Neuronal stem cell (in vitro differentiated cells): ENCODE measurements around the gene SCFD2.
A peak's percentile ranks its signal among the peaks of the same experiment; 100 is the strongest.

ENCODE experiments used
- DNase-seq: peaks from one replicate; pipeline ENCODE4 v3.0.0-alpha.2; 2013; ENCODE audit warnings: low spot score
- H2AFZ ChIP-seq: one replicate; pipeline ENCODE4 v1.6.1; 2013; ENCODE audit warnings: mild to moderate bottlenecking, low read length, inconsistent platforms
- H2AK5ac ChIP-seq: 2 replicates; pipeline ENCODE4 v1.6.1; 2013; ENCODE audit warnings: low read depth, mild to moderate bottlenecking, inconsistent platforms, low read length, moderate library complexity, mixed read lengths
- H2BK120ac ChIP-seq: 2 replicates; pipeline ENCODE4 v1.6.1; 2013; ENCODE audit warnings: low read depth, mild to moderate bottlenecking, inconsistent platforms, low read length, moderate library complexity, mixed read lengths
- H2BK12ac ChIP-seq: one replicate; pipeline ENCODE4 v1.6.1; 2013; ENCODE audit warnings: low read length, inconsistent platforms
- H2BK15ac ChIP-seq: 2 replicates; pipeline ENCODE4 v1.6.1; 2013; ENCODE audit warnings: mild to moderate bottlenecking, low read length, inconsistent platforms, mixed read lengths
- H2BK5ac ChIP-seq: one replicate; pipeline ENCODE4 v1.6.1; 2013; ENCODE audit warnings: inconsistent platforms, mild to moderate bottlenecking, low read length, moderate library complexity
- H3K14ac ChIP-seq: one replicate; pipeline ENCODE4 v1.6.1; 2013; ENCODE audit warnings: low read length, inconsistent platforms
- H3K18ac ChIP-seq: 2 replicates; pipeline ENCODE4 v1.6.1; 2013; ENCODE audit warnings: low read length, inconsistent platforms
- H3K23ac ChIP-seq: 2 replicates; pipeline ENCODE4 v1.6.1; 2013; ENCODE audit warnings: low read depth, mild to moderate bottlenecking, mixed read lengths, low read length, inconsistent platforms; ENCODE audit not compliant: poor library complexity
- H3K27ac ChIP-seq: replicated peaks from 3 replicates; pipeline ENCODE4 v1.5.1; 2013; ENCODE audit warnings: low read length, inconsistent platforms
- H3K27me3 ChIP-seq, 3 experiments: 2 replicates each; pipeline ENCODE4 v1.6.1; 2013; ENCODE audit warnings: low read length in 3 of 3, mild to moderate bottlenecking in 2 of 3, inconsistent platforms in 1 of 3, low read depth in 1 of 3, mixed read lengths in 1 of 3, moderate library complexity in 1 of 3; ENCODE audit not compliant: control insufficient read depth in 3 of 3, insufficient read depth in 3 of 3
- H3K36me3 ChIP-seq, 2 donors: replicated peaks in 1 of 2; 2 replicates each; pipeline ENCODE4 v1.6.1; 2013; ENCODE audit warnings: low read length in 2 of 2; ENCODE audit not compliant: control insufficient read depth in 2 of 2, insufficient read depth in 2 of 2
- H3K4ac ChIP-seq: 2 replicates; pipeline ENCODE4 v1.6.1; 2013; ENCODE audit warnings: inconsistent platforms, mild to moderate bottlenecking, low read length, moderate library complexity
- H3K4me1 ChIP-seq, 2 donors: 1 replicate in 1 of 2; 2 replicates in 1 of 2; pipeline ENCODE4 v1.6.1; 2013; ENCODE audit warnings: low read length in 2 of 2, low read depth in 1 of 2; ENCODE audit not compliant: control insufficient read depth in 2 of 2, insufficient read depth in 1 of 2
- H3K4me2 ChIP-seq: one replicate; pipeline ENCODE4 v1.6.1; 2013; ENCODE audit warnings: mild to moderate bottlenecking, low read length, inconsistent platforms; ENCODE audit not compliant: insufficient read depth, poor library complexity, severe bottlenecking
- H3K4me3 ChIP-seq, 2 donors: 2 replicates each; pipeline ENCODE4 v1.5.1; 2013; ENCODE audit warnings: low read length in 2 of 2, mild to moderate bottlenecking in 2 of 2, inconsistent platforms in 1 of 2, moderate library complexity in 1 of 2
- H3K79me1 ChIP-seq: one replicate; pipeline ENCODE4 v1.6.1; 2013; ENCODE audit warnings: low read depth, mild to moderate bottlenecking, inconsistent platforms, low read length, moderate library complexity
- H3K9ac ChIP-seq: one replicate; pipeline ENCODE4 v1.6.1; 2013; ENCODE audit warnings: mild to moderate bottlenecking, low read depth, low read length, inconsistent platforms; ENCODE audit not compliant: poor library complexity
- H3K9me3 ChIP-seq, 2 donors: replicated peaks in 1 of 2; 2 replicates each; pipeline versions ENCODE3 to v1.6.1; 2013; ENCODE audit warnings: low read length in 2 of 2, mild to moderate bottlenecking in 2 of 2, inconsistent platforms in 1 of 2, low read depth in 1 of 2, mixed read lengths in 1 of 2, moderate library complexity in 1 of 2; ENCODE audit not compliant: control insufficient read depth in 2 of 2, insufficient read depth in 1 of 2
- H4K8ac ChIP-seq: one replicate; pipeline ENCODE4 v1.6.1; 2013; ENCODE audit warnings: low read depth, mild to moderate bottlenecking, inconsistent platforms, low read length, moderate library complexity
- H4K91ac ChIP-seq: one replicate; pipeline ENCODE4 v1.6.1; 2013; ENCODE audit warnings: low read length, low read depth, mild to moderate bottlenecking, inconsistent platforms; ENCODE audit not compliant: poor library complexity
- WGBS, 2 donors: extraction: QIAGEN DNeasy Blood & Tissue Kit; methylation state at CpG; one replicate each; pipeline ENCODE4 v1.1.7; 2013; ENCODE audit warnings: missing lambda C conversion rate in 2 of 2, mixed read lengths in 1 of 2; ENCODE audit not compliant: insufficient read length in 2 of 2, insufficient replicate concordance in 1 of 2; ENCODE audit errors: extremely low coverage in 2 of 2; 5-methylcytosine and 5-hydroxymethylcytosine counted together

SCFD2 gene

DNA sequence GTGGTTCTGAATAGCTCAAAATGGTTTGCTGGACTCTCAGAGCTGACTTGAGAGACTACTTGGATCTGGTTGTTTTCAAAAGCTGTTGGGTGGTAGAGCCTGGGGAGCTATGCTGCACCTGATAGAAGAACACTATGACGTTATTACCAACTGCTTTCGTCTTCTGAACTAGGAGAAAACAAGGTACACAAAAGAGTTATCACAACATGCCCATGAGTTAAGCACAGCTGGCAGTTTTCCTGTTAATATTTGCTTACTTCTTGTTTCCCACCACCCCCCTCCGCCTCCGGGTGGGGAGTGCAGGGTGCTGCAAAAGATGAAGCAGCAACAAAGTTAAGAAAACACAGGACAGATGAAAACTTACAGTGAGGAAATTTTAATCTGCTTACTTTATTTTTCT lies 434.6 kb downstream of the SCFD2 start:
- Histone ChIP-seq H3K4ac (no peak overlapping the region), H2AFZ (no peak overlapping the region), H2AK5ac (no peak overlapping the region), H3K4me2 (no peak overlapping the region), H3K4me3 (no peak overlapping the region), H2BK120ac (no peak overlapping the region), H3K27ac (no peak overlapping the region), H3K9me3 (no peaks in the 10 kb centered on the region), H3K18ac (no peak overlapping the region), H2BK5ac (no peak overlapping the region), H3K9ac (no peak overlapping the region), H3K79me1 (no peaks in the 10 kb centered on the region), H3K23ac (no peak overlapping the region), H2BK15ac (no peak overlapping the region), H4K91ac (no peak overlapping the region), H3K36me3 (no peaks in the 10 kb centered on the region), H2BK12ac (no peak overlapping the region), H3K4me1 (peaks cover 13 to 15% of the 10 kb centered on the region in 2 donors), H3K14ac (no peak overlapping the region), H4K8ac (no peak overlapping the region), H3K27me3 (no peaks in the 10 kb centered on the region)
- no peak for DNase-seq
- no CpG with 5 or more reads among the region's 4 CpGs for WGBS, 2 donors

DNA sequence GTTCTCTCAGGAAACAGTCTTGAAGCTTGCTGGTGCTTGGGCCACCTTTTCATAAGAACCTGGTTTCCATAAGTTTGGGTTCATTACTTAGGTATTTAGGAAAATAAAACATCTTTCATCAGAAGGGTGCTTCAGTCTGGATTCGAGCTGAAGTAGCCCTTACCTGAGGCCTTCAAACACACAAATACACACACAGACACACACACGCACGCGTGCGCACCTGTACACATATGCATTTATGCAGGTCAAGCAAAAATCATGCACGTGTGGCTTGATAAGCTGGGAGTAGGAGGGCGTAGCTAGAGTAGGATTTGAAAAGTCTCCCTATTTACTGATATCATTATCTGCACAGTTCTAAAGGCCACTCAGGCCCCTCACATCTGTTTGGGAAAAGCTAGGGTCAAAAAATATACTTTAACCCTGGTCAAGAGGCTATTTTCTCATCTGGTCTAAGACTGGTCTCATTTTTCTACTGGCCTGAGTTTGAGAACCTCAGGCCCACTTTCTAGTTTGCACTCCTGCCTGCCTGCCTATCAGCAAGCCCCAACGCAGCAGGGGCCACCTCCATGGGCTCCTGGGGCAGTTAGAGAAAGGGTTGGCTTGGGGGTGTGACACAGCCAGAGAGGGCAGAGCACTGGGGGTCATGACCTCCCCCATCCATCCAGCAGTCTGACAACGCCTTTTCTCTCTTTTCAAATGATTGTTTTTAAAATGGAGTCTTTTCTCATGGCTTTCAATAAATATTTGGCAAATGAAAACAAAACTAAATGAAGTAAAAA lies 439.5 kb downstream of the SCFD2 start:
- peak; percentile 33 for DNase-seq
- Histone ChIP-seq H3K23ac (no peak overlapping the region), H2BK15ac (no peak overlapping the region), H3K4ac (no peak overlapping the region), H2BK12ac (no peak overlapping the region), H3K18ac (no peak overlapping the region), H3K79me1 (no peaks in the 10 kb centered on the region), H4K91ac (no peak overlapping the region), H3K4me1 (peaks cover 14 to 18% of the 10 kb centered on the region in 2 donors), H3K4me3 (no peak overlapping the region), H2AK5ac (no peak overlapping the region), H3K9ac (no peak overlapping the region), H3K27ac (peak overlapping the region; percentile 28), H3K9me3 (no peaks in the 10 kb centered on the region), H3K4me2 (no peak overlapping the region), H3K27me3 (peaks cover 0 to 3% (median 0%) of the 10 kb centered on the region in 3 experiments), H2BK5ac (no peak overlapping the region), H3K14ac (no peak overlapping the region), H2AFZ (peak overlapping the region; percentile 51), H3K36me3 (no peaks in the 10 kb centered on the region), H4K8ac (no peak overlapping the region), H2BK120ac (no peak overlapping the region)
- no CpG with 5 or more reads among the region's 9 CpGs for WGBS, 2 donors

- no peaks in the 10 kb centered on the region for H3K79me1 ChIP-seq
- H3K23ac ChIP-seq = no peak overlapping the region
- no peak overlapping the region for H3K27ac ChIP-seq
- no peak overlapping the region for H4K8ac ChIP-seq
- no peak for DNase-seq
- H2AK5ac ChIP-seq = no peak overlapping the region
- no peak overlapping the region for H2BK12ac ChIP-seq
- no peak overlapping the region for H3K4me3 ChIP-seq
- H3K4me2 ChIP-seq = no peak overlapping the region
- H2AFZ ChIP-seq = peak overlapping the region; percentile 51
- no peak overlapping the region for H3K18ac ChIP-seq
- no peak overlapping the region for H2BK120ac ChIP-seq
- no peak overlapping the region for H2BK5ac ChIP-seq
- no peaks in the 10 kb centered on the region for H3K9me3 ChIP-seq
- H3K4me1 ChIP-seq = peaks cover 14 to 18% of the 10 kb centered on the region in 2 donors
- WGBS, 2 donors = no CpG with 5 or more reads among the region's 3 CpGs
- H3K27me3 ChIP-seq = peaks cover 0 to 3% (median 0%) of the 10 kb centered on the region in 3 experiments
- H3K14ac ChIP-seq = no peak overlapping the region
- H3K4ac ChIP-seq = no peak overlapping the region
- no peak overlapping the region for H3K9ac ChIP-seq
- no peak overlapping the region for H4K91ac ChIP-seq
- no peaks in the 10 kb centered on the region for H3K36me3 ChIP-seq
- H2BK15ac ChIP-seq = no peak overlapping the region
Observed at GRCh38 chr4:52925531-52925968, 440.3 kb downstream of the SCFD2 start.

- H3K9me3 ChIP-seq = no peaks in the 10 kb centered on the region
- H4K91ac ChIP-seq = no peak overlapping the region
- no peak overlapping the region for H3K23ac ChIP-seq
- no peak overlapping the region for H2AFZ ChIP-seq
- H3K4me2 ChIP-seq = no peak overlapping the region
- H3K27ac ChIP-seq = no peak overlapping the region
- H3K27me3 ChIP-seq = peaks cover 0 to 3% (median 0%) of the 10 kb centered on the region in 3 experiments
- H2AK5ac ChIP-seq = no peak overlapping the region
- H3K4me1 ChIP-seq = peaks cover 0 to 3% of the 10 kb centered on the region in 2 donors
- no peak overlapping the region for H2BK15ac ChIP-seq
- H3K36me3 ChIP-seq = no peaks in the 10 kb centered on the region
- no peak overlapping the region for H2BK5ac ChIP-seq
- no peaks in the 10 kb centered on the region for H3K79me1 ChIP-seq
- H3K9ac ChIP-seq = no peak overlapping the region
- H2BK12ac ChIP-seq = no peak overlapping the region
- no peak for DNase-seq
- H3K18ac ChIP-seq = no peak overlapping the region
- no peak overlapping the region for H3K14ac ChIP-seq
- H2BK120ac ChIP-seq = no peak overlapping the region
- H4K8ac ChIP-seq = no peak overlapping the region
- WGBS, 2 donors = no CpG with 5 or more reads among the region's 2 CpGs
- no peak overlapping the region for H3K4ac ChIP-seq
- H3K4me3 ChIP-seq = no peak overlapping the region
Observed at GRCh38 chr4:52919461-52919860, 446.4 kb downstream of the SCFD2 start.
